ENCODE results near the gene SH3BP5L. TPM values are rescaled to one million over a fixed set of nuclear protein-coding genes. Genes with fewer than 3 reads are reported as not detected.

The SH3BP5L gene
- total and polyA plus RNA-seq, 8 donors, result 6.1 to 15.8 (median 8.7) TPM

- peak in 1 of 6 donors; percentile 6 for DNase-seq
- Histone ChIP-seq H3K9me3 (no peaks in the 10 kb centered on the region), H3K4me3 (no peak overlapping the region), H3K27ac (no peak overlapping the region), H3K4me1 (peaks cover 16 to 33% (median 19%) of the 10 kb centered on the region in 3 donors), H3K36me3 (peaks cover 0 to 6% (median 5%) of the 10 kb centered on the region in 3 donors), H3K27me3 (no peaks in the 10 kb centered on the region)
- 38 to 41% methylated on average over 3 of the region's 3 CpGs for WGBS, 2 donors
- intact Hi-C loops (cut with DNase I), result no loop called here
- no peak for ATAC-seq
- TF ChIP-seq CTCF (IDR thresholded peaks at IDR 0.05), result no peak
- no peak for FAIRE-seq
Measured at GRCh38 chr1:248821101-248821500, 4.6 kb downstream of the SH3BP5L start.

GRCh38 chr1:248820041-248820585, 5.6 kb downstream of the SH3BP5L start:
- ATAC-seq (no peak), FAIRE-seq (no peak), DNase-seq (peak in 1 of 6 donors; percentile 6)
- Histone ChIP-seq H3K27me3 (no peaks in the 10 kb centered on the region), H3K4me3 (no peak overlapping the region), H3K36me3 (peaks cover 0 to 15% (median 8%) of the 10 kb centered on the region in 3 donors), H3K9me3 (no peaks in the 10 kb centered on the region), H3K27ac (no peak overlapping the region), H3K4me1 (peaks cover 16 to 32% (median 19%) of the 10 kb centered on the region in 3 donors)
- WGBS, 2 donors, result 87 to 92% methylated on average over 7 of the region's 7 CpGs
- no peak for TF ChIP-seq CTCF (IDR thresholded peaks at IDR 0.05)
- intact Hi-C loops (cut with DNase I), result no loop called here

- no peak for FAIRE-seq
- intact Hi-C loops (cut with DNase I), result no loop called here
- no peak for TF ChIP-seq CTCF (IDR thresholded peaks at IDR 0.05)
- no peaks in the 10 kb centered on the region for H3K9me3 ChIP-seq
- H3K27me3 ChIP-seq, result no peaks in the 10 kb centered on the region
- peak in 1 of 6 donors; percentile 7 for DNase-seq
- WGBS, 2 donors, result 76 to 84% methylated on average over 5 of the region's 5 CpGs
- peak in 1 of 4 donors; percentile 19 for ATAC-seq
- no peak overlapping the region for H3K4me3 ChIP-seq
- H3K4me1 ChIP-seq, result peaks cover 6 to 18% (median 9%) of the 10 kb centered on the region in 3 donors
- peaks cover 0 to 25% (median 18%) of the 10 kb centered on the region in 3 donors for H3K36me3 ChIP-seq
- H3K27ac ChIP-seq, result no peak overlapping the region
Measured at GRCh38 chr1:248818505-248819374, 7.0 kb downstream of the SH3BP5L start.

GRCh38 chr1:248817065-248817464, 8.7 kb downstream of the SH3BP5L start:
- Histone ChIP-seq H3K4me3 (no peak overlapping the region), H3K4me1 (peaks cover 0 to 4% (median under 1%) of the 10 kb centered on the region in 3 donors), H3K36me3 (peaks cover 0 to 38% (median 26%) of the 10 kb centered on the region in 3 donors), H3K9me3 (no peaks in the 10 kb centered on the region), H3K27me3 (no peaks in the 10 kb centered on the region), H3K27ac (no peak overlapping the region)
- FAIRE-seq (no peak), DNase-seq (no peak), ATAC-seq (peak in 1 of 4 donors; percentile 15)
- intact Hi-C loops (cut with DNase I), result no loop called here
- no peak for TF ChIP-seq CTCF (IDR thresholded peaks at IDR 0.05)
- 61 to 69% methylated on average over 6 of the region's 6 CpGs for WGBS, 2 donors
